Fibroblast of lung (primary cell): ENCODE data around the gene MYBBP1A.

ENCODE experiments used
- CTCF ChIP-seq, 2 donors: IDR thresholded peaks in 1 of 2; conservative IDR thresholded peaks in 1 of 2; 1 replicate in 1 of 2; 2 replicates in 1 of 2; pipeline ENCODE4 v1.5.1; 2011 to 2012; ENCODE audit warnings: low read length in 2 of 2, control low read depth in 1 of 2, inconsistent platforms in 1 of 2, low read depth in 1 of 2, mild to moderate bottlenecking in 1 of 2
- EZH2 ChIP-seq: IDR thresholded peaks from 2 replicates; pipeline ENCODE4 v1.5.1; 2012; ENCODE audit warnings: low read length, control low read depth, mild to moderate bottlenecking; ENCODE audit errors: missing control alignments

GRCh38 chr17:4509923-4510617 is 45.1 kb downstream of the MYBBP1A start:
- TF ChIP-seq CTCF (conservative IDR thresholded peaks at IDR 0.05 in 1 of 2, IDR thresholded peaks at IDR 0.05 in 1 of 2; ENCODE audit: low read depth in 1 of 2, low read length in 2 of 2), result no peak
- no peak for TF ChIP-seq EZH2
